CD4-positive, alpha-beta T cell treated with Interleukin-17A for 4 hours (primary cell): ENCODE results near the gene KCNF1.

Experiments used
- DNase-seq: peaks from one replicate; pipeline ENCODE4 v3.0.0-alpha.2; 2020; ENCODE audit warnings: mixed read lengths

The KCNF1 gene

DNA sequence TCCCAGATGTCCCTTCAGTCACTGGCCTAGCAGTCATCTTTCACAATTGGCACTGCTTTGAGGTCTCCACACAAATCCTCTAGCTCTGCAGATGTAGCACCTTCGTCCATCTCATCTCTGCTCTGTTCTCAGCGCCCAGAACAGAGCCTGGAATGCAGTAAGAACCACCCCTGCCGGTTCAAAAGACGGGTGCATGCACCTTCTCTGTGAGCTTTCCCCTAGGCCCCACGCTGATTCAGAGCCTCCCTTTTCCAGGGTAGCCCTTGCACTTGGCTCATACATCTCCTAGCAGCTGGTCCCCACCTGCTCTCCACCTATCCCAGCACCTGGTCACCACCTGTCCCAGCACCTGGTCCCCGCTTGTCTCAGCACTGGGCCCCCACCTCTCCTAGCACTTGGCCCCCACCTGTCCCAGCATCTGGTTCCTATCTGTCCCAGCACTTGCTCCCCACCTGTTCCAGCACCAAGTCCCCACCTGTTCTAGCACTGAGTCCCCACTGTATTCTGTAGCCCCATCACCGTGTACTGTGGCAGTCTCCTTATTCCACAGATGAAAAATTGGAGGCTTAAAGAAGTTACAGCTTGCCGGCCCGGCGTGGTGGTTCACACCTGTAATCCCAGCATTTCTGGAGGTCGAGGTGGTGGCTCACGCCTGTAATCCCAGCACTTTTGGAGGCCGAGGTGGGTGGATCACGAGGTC is 4.7 kb upstream of the KCNF1 start:
- no peak for DNase-seq

DNA sequence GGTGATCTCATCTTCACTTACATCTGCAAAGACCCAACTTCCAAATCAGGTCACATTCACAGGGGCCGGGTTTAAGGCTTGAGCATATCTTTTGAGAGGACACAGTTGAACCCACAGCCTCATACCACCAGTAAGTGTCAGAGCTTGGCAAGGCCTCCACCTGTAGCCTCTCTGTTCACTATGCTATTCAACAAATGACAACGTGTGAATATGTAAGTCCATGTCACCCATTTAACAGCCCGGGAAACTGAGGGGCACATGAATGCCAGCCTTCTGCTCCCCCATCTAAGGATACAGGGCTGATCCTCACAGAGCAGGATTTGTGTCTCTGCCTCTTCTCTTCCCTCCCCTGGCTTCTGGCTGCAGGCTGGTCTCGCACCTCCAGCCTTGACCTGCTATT is 3.5 kb upstream of the KCNF1 start:
- no peak for DNase-seq

DNA sequence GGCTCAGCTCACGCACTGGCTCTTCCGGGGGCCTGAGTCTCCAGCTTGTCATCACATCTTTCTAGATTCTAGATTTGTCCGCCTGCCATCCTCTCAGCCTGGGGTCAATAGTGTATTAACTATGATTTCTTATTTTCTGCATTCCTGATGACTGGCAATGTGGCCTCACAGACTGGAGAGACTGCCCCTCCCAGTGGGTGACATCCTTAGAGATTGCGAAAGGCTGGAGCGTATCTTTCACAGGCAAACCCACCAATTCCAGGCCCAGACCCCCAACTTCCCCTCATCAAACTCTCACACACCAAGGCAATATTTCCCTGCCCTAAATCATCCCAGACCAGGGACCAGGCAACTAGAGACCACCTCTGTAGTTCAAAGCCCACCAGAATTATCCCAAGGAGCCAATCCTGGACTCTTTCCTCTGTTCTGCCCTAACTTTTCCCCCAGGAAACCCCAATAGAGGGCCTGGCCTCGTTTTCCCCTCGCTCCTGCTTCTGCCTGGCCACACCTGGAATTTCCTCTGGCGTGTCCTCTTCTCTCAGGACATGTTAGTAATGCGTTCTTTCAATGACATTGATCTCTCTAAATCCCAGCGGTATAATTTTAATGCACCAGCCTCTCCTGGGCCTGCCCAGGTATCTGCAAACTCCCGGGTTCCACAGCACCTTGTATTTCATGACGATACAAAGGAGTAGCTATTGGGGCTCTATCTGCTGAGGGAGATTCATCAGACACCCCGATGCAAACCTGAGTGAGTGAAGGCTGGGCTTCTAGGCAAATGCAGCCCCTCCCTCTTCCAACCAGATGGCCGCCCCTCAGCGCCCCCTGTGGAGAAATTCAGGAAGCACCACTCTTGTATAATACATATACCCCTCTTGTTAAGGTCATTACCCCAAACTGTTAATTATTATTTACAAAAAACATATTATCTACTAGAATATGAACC is 2.4 kb upstream of the KCNF1 start:
- no peak for DNase-seq

DNA sequence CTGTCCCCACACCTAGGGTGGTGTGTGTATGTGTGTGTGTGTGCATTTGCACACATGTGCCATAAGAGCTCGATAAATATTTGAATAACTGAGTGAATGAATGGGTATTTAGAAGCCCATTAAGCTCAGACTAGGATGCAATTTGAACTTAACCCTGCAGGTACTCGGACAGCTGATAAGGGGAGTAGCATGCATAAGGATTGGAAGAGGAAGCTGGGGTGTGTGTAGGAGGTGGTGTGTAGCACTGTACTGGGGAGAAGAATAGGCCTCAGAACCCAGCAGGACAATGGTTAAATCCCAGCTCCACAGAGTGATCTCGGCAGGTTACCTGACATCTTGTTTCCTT is 1.8 kb upstream of the KCNF1 start:
- DNase-seq, result no peak

DNA sequence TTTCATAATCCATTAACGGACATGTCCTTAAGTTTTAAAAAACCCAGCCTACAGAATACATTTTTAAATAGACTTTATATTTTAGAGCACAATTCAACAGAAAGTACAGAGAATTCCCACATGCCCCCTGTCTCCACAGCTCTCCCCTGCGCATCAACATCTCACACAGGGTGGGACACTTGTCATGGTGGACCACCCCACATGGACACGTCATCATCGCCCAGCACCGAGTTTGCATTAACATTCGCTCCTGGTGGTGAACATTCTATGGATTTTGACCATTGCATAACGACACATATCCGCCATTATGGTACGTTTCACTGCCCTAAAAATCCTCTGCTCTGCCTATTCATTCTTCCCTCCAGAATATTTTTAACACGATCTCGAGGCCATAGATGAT is 1.1 kb upstream of the KCNF1 start:
- DNase-seq, result no peak

DNA sequence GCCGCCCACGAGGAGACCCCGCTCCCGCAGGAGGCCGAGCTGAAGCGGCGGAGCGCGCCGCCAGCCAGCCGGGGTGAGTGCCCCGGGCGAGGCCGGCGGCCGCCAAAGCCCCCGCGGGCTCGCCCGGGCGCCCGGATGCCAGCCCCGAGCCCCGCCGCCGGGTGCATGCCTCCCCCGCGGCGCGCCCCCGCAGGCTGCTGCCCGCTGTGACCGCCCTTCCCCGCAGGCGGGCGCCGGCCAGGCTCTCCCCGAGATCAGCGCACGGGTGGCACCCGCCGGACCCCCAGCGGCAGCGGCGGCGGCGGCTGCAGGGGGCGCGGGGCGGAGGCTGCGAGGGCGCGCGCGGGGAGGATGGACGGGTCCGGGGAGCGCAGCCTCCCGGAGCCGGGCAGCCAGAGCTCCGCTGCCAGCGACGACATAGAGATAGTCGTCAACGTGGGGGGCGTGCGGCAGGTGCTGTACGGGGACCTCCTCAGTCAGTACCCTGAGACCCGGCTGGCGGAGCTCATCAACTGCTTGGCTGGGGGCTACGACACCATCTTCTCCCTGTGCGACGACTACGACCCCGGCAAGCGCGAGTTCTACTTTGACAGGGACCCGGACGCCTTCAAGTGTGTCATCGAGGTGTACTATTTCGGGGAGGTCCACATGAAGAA is 470 bp downstream of the KCNF1 start:
- DNase-seq, result no peak

DNA sequence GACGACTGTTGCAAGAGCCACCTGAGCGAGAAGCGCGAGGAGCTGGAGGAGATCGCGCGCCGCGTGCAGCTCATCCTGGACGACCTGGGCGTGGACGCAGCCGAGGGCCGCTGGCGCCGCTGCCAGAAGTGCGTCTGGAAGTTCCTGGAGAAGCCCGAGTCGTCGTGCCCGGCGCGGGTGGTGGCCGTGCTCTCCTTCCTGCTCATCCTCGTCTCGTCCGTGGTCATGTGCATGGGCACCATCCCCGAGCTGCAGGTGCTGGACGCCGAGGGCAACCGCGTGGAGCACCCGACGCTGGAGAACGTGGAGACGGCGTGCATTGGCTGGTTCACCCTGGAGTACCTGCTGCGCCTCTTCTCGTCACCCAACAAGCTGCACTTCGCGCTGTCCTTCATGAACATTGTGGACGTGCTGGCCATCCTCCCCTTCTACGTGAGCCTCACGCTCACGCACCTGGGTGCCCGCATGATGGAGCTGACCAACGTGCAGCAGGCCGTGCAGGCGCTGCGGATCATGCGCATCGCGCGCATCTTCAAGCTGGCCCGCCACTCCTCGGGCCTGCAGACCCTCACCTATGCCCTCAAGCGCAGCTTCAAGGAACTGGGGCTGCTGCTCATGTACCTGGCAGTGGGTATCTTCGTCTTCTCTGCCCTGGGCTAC is 1.2 kb downstream of the KCNF1 start:
- no peak for DNase-seq

DNA sequence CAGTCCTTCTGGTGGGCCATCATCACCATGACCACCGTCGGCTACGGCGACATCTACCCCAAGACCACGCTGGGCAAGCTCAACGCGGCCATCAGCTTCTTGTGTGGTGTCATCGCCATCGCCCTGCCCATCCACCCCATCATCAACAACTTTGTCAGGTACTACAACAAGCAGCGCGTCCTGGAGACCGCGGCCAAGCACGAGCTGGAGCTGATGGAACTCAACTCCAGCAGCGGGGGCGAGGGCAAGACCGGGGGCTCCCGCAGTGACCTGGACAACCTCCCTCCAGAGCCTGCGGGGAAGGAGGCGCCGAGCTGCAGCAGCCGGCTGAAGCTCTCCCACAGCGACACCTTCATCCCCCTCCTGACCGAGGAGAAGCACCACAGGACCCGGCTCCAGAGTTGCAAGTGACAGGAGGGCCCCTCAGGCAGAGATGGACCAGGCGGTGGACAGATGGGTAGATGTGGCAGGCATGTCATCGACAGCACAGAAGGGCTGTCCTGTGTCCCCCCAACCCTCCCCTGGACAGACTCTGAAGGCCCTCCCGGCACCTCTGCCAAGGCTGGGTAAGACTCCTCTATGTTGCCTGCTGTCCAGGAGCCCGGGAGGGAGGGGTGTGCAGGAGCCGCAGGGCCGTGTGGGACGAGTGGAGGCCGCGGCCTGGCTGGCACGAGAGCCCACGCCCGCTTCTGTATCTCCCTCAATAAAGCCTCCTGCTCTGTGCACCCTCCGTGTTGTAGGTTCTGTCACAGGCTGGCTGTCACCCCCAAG is 2.0 kb downstream of the KCNF1 start:
- no peak for DNase-seq

DNA sequence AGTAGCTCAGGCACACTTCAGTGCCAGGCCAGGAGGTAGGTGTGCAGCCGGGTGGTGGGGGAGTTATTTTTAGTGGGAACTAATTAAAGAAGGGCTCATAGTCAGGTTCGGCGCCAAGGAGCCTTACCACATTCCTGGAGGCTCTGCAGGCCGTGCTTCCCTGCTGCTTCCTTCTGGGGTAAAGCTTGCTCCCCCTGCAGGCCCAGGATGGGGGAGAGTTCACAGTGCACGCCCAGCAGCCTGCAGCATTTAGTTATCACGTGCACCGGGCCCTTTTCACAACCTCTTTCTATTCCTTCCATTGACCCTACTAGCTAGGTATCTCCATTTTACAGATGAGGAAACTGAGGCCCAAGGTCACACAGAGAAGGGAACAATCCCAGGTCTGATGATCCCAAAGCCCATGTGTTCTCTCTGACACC is 2.5 kb downstream of the KCNF1 start:
- DNase-seq, result no peak

DNA sequence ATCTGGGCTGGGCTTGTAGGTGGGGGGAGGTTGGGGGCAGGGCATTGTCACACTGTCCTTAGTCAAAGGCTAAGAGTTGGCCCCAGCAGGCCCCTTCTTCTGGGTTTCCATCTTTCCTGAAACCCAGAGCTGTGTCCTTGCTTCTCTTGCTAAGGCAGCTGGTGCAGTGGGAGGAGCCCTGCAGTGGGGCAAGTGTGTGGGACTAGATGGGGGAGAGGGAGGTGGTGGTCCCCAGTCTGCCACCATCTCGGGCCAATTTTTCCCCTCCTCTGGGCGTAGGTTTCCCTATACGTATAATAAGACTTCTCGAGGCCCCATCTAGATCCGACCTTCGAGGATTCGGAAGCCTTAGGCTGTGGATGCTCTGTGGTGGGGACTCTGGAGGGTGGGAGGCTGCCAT is 3.5 kb downstream of the KCNF1 start:
- DNase-seq, result no peak

DNA sequence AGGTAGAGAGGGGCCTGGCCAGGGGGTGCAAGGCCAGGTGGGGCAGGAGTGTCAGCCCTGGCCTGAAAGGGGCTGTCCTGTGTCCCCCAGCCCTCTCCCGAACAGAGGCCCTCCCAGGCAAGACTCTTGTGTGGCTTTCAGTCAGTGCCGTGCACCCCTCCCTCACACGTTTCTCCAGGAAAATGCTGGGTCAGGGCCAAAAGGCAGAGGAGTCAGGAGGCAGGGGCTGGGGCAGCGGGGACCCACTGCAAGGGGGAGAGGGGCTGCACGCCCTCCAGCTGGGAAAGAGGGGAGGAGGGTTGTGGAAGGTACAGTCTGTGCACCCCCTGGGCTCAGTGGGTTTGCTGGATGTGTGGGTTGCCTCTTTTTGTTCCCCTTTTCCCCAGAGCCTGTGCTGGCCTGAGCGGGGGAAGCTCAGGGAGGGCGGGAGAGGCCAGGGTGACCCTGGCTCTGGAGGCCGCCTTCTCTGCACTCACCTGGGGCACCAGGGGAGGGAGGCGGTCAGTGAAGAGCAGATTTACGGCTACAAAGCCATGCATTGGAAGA is 4.1 kb downstream of the KCNF1 start:
- DNase-seq, result no peak

DNA sequence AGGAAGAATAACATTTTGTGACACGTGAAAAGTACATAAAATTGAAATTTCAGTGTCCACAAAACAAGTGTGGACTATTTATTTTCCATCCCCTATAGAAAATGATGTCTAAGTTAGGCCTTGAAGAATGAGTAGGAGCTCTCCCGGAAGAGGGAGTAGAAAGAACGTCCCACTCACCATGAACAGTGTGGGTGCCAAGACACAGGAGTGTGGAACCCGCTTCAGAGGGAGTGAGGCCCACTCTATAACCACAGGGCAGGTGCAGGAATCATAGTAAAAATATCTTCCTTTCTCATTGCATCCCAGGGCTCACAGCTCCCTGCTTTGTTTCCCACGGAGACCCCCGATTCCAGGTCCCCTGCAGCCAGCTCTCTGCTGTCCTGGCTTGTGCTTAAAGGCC is 5.2 kb downstream of the KCNF1 start:
- DNase-seq, result no peak

DNA sequence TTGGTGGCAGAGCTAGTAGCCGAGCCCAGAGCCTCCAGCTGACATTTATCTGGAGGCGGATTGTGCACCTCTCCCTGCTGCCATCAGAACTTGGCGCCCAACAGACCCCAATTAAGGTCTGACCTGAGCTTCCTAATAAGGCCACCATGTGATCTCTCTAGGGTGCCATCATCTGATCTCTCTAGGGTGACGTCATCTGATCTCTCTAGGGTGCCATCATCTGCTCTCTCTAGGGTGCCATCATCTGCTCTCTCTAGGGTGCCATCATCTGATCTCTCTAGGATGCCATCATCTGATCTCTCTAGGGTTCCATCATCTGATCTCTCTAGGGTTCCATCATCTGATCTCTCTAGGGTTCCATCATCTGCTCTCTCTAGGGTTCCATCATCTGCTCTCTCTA is 6.2 kb downstream of the KCNF1 start:
- DNase-seq, result no peak

DNA sequence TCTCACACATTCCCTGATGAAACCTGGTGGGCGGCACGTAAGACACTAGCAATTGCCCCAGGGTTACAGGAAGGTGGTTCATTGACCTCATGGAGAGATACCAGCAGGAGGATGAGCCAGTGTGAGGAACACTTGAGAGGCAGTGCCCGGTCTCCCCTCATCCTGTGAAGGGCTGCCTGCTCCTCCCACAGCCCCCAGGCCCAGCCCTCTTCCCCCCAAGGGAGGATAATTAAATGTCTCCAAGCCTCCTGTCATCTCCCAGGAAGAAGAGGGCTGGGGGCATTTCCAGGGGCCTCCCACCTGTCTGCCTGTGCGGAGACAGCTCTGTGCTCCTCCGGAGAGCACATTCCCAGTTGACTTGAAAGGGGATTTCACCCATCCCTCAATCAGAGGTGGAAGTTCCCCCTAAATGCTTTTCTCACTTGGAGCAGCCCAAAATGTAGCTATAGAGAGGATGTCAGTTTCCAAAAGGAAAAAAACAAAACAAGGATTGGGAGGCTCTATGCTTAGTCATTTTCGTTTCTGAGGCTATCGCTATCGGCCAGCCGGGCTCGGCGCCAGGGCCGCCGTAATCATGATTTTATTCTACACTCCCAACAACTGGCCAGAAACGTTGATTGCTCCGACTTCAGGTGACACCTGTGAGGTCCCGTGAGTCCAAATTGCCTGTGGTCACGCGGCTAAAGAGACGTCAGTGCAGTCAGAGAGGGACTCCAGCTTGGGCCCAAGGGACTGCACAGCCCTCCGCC is 7.1 kb downstream of the KCNF1 start:
- no peak for DNase-seq

DNA sequence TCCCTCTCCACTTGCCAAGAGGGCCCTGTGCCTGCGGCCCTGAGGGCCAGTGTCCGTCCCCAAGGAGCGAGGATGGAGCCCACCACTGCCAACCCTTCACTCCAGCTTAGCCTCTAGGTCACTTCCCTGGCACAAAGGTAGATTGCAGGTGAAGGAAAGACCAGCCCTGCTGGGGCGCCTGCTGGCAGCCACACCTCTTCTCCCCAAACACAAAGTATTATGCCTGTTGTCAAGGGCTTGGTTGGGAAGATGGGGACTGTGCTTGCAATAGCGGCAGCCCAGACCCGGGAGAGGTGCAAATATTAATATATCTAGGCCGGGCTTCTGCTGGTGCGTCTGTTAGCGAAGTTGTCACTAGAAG is 7.7 kb downstream of the KCNF1 start:
- DNase-seq, result no peak

DNA sequence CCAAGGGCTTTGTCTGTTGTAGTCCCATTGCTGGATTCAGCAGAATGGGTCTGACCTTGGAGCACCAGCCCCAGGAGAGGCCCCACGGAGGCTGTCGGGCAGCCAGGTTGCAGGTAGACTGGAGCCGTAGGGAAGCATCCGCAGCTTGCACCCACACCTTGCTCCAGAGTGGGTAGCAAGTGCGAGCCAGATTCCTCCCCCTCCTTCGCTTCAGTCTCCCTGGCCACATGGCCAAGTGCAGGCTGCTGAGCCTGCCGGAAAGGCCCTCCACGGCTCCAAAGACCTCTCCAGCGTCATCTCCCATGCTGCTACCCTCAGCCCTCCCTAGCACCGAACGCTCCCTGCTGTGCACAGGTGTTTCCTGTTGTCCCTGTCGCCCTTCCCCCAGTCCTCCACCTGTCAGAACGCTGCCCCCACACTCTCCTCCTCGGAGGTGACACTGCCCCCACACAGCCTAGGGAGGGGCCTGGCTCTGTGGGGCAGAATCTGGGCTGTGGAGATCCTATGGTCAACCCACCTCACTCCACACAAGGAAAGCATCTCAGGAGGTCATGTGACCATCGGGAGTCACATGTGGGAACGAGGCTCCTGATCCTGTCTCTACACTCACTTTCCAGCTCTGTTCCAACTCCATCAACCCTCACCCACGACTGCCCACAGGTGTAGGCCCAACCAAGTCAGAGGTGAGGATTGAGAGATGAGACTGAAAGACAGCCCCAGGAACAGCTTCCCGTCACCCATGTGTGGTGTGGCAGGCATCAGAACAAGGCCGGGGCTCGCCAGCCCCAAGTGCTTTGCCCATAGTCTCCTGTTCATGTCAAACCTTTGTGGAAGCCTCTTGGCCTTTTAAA is 8.3 kb downstream of the KCNF1 start:
- DNase-seq, result no peak

DNA sequence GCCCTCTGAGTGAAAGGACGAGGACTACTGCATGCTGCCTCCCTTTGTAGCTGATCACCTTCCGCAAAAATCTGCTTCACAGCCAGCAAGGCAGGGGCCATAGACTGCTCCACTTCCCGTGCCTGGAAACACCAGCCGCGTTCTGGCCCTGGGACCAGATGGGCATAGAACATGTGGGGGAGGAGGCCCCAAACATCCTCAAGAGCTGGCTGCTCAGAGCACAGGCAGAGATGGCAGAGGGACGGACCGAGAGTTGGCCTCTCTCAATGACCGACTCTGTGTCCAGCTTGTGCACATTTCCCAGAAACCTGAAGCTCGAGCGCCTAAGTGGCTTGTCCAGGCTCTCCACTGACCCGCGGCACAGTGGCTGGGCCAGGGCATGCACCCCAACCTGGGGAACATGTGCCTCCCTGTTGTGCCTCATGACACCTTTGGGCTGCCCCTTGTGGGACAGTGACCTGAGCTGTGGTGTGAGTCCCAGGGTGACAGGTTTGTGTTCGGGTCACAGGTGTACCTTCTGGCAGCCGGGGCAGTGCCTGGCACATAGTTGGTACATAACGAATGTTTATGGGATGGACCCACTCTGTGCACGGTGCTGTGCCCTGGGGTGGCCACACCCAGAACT is 9.1 kb downstream of the KCNF1 start:
- DNase-seq, result no peak

DNA sequence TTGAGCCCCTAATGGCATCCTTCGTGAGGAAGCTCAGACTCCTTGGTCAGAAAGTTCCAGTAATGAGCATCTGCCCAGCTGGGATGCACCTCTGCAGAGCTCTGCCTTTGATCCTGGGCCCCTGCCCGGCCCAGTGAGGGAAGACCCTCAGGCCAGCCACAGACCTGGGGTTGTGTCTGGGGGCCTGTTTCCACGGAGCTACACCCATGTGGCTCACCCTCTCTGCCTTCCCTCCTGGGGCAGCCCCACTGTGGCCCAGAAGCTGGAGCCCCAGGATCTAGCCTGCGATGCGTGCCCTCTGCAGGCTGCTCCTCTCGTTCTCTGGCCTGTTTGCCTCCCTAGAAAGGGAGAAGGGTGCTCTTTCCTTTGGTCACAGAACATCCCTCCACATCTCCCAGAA is 9.8 kb downstream of the KCNF1 start:
- DNase-seq, result no peak

DNA sequence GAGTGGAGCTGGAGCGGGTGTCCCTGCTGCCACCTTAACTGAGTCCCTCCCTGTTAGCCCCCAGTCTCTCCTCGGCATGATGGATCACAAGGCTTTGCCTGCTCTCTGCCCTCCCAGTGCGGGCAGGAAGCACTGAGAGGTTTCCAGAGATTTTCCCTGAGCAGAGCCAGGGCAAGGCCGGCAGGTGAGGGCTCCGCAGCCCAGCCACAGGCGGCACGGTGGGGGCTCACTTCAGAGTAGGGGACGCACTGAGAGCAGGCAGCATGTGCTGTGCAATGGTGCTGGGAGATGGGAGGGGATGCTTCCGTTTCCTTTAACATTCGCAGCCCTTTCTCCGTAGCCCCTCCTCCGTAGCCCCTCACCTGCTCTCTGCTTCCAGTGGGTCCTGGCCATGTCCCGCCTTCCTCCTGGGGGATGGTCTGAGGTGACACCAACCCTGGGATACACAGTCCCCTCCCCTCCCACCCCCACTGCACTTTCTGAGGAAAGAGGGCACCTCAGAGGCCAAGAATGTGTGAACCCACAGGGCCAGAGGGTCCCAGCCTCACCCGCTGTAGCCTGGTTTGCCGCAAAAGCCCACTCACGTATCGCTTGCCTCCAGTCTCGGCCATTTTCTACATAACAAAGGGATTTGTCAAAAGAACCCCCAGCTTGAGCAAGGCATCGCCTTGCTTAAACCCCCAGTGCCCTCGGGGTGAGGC is 10.7 kb downstream of the KCNF1 start:
- no peak for DNase-seq

DNA sequence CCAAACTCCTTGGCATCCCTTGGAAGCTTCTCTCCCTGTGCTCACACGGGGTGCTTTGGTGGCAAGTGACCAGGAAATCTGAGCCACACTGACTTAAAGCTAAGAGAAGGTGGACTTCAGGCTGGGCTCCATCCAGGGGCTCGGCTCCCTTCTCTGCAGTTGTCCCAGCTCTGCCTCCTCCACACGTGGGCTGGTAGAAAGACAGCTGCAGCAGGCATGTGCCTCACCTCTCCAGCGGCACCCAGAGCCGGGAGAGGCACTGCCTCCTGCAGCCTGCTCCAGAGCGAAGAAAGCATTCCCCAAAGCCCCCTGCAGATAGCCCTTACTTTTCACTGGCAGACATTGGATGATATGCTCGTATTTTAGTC is 11.3 kb downstream of the KCNF1 start:
- no peak for DNase-seq
